ENCODE measurements around the gene L2HGDH. TPM values are rescaled to one million over a fixed set of nuclear protein-coding genes. Genes with fewer than 3 reads are reported as not detected.

L2HGDH gene
- polyA plus RNA-seq, 2 of the 4 experiments (the other 2 are of a cell fraction), result 14.5 to 18.1 TPM

- no peak overlapping the region; a peak in 1 of 6 replicates for H3K27ac ChIP-seq
- CTCF ChIA-PET, result interaction anchor here (0.5 to 1.5 kb wide), 2 partner anchors 244 to 373 kb away, joined by 3 read pairs; partner anchors contain the start of gene NEMF
- ATAC-seq (no peak), DNase-seq (ENCODE audit: low read depth in 1 of 2, low spot score in 1 of 2) (no peak), FAIRE-seq (no peak)
- peaks cover 29% of the 10 kb centered on the region; the same call in 2 of the 3 replicates for H3K4me1 ChIP-seq
- H3K4me3 ChIP-seq, result no peak overlapping the region
- 79% methylated on average over 5 of the region's 5 CpGs for WGBS (ENCODE audit: missing lambda C conversion rate)
- POLR2A ChIA-PET, result interaction anchor here (0.7 kb wide), 1 partner anchor 442 kb away, joined by 3 read pairs; no protein-coding TSS in a partner anchor
- H3K9me3 ChIP-seq, result no peaks in the 10 kb centered on the region; the same call in 2 of the 3 replicates
- H3K4me2 ChIP-seq, result peak overlapping the region; percentile 45
- no peak for TF ChIP-seq USF2 (IDR thresholded peaks at IDR 0.05)
- no peak for TF ChIP-seq E2F6 (IDR thresholded peaks at IDR 0.05; ENCODE audit: borderline replicate concordance, low read depth)
- no peak for TF ChIP-seq ESRRA (IDR thresholded peaks at IDR 0.05; ENCODE audit: borderline replicate concordance, low read length)
- TF ChIP-seq REST (IDR thresholded peaks at IDR 0.05), result no peak
- TF ChIP-seq NPAS2 (CRISPR knock-in tag; IDR thresholded peaks at IDR 0.05; ENCODE audit: borderline replicate concordance), result no peak
- no peak for TF ChIP-seq ZFP36 (IDR thresholded peaks at IDR 0.05; ENCODE audit: borderline replicate concordance, partially characterized antibody)
- no peak for TF ChIP-seq HOXA7 (CRISPR knock-in tag; IDR thresholded peaks at IDR 0.05)
- TF ChIP-seq SMC3 (IDR thresholded peaks at IDR 0.05), result no peak
- no peak for TF ChIP-seq CEBPB (IDR thresholded peaks at IDR 0.05)
- TF ChIP-seq RAD21 (conservative IDR thresholded peaks at IDR 0.05 in 1 of 2, IDR thresholded peaks at IDR 0.05 in 1 of 2), result no peak
- TF ChIP-seq, protein P1, sequence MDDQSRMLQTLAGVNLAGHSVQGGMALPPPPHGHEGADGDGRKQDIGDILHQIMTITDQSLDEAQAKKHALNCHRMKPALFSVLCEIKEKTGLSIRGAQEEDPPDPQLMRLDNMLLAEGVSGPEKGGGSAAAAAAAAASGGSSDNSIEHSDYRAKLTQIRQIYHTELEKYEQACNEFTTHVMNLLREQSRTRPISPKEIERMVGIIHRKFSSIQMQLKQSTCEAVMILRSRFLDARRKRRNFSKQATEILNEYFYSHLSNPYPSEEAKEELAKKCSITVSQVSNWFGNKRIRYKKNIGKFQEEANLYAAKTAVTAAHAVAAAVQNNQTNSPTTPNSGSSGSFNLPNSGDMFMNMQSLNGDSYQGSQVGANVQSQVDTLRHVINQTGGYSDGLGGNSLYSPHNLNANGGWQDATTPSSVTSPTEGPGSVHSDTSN (IDR thresholded peaks at IDR 0.05), result no peak
- no peak for TF ChIP-seq GATA3 (IDR thresholded peaks at IDR 0.05; ENCODE audit: borderline replicate concordance)
- TF ChIP-seq POLR2AphosphoS2 (conservative IDR thresholded peaks at IDR 0.05; ENCODE audit: low read length), result no peak
- no peak for TF ChIP-seq JUNB (IDR thresholded peaks at IDR 0.05)
- TF ChIP-seq HOXB5 (CRISPR knock-in tag; IDR thresholded peaks at IDR 0.05), result no peak
- TF ChIP-seq, protein P2, sequence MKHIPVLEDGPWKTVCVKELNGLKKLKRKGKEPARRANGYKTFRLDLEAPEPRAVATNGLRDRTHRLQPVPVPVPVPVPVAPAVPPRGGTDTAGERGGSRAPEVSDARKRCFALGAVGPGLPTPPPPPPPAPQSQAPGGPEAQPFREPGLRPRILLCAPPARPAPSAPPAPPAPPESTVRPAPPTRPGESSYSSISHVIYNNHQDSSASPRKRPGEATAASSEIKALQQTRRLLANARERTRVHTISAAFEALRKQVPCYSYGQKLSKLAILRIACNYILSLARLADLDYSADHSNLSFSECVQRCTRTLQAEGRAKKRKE (CRISPR knock-in tag; IDR thresholded peaks at IDR 0.05; ENCODE audit: low read depth), result no peak
- TF ChIP-seq MAX (IDR thresholded peaks at IDR 0.05), result no peak
- no peak for TF ChIP-seq ZC3H11A (IDR thresholded peaks at IDR 0.05)
- TF ChIP-seq CBX2 (IDR thresholded peaks at IDR 0.05; ENCODE audit: borderline replicate concordance, low read depth), result no peak
Measured at GRCh38 chr14:50225974-50226297, 86.1 kb downstream of the L2HGDH start.
